DMS79 treated with DMSO at 0.1 percent for 48 hours (cell line): Measurements from ENCODE around the gene CLDN2.
"Not testable (repeated sequence)": the region's sequence is repeated elsewhere in the genome, so short reads cannot be mapped to it uniquely, and the experiment has no call there.

Source experiments
- DNase-seq: peaks from one replicate; lab custom pipeline; 2025; lab: John Stamatoyannopoulos, UW

The CLDN2 gene, protein sequence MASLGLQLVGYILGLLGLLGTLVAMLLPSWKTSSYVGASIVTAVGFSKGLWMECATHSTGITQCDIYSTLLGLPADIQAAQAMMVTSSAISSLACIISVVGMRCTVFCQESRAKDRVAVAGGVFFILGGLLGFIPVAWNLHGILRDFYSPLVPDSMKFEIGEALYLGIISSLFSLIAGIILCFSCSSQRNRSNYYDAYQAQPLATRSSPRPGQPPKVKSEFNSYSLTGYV

DNA sequence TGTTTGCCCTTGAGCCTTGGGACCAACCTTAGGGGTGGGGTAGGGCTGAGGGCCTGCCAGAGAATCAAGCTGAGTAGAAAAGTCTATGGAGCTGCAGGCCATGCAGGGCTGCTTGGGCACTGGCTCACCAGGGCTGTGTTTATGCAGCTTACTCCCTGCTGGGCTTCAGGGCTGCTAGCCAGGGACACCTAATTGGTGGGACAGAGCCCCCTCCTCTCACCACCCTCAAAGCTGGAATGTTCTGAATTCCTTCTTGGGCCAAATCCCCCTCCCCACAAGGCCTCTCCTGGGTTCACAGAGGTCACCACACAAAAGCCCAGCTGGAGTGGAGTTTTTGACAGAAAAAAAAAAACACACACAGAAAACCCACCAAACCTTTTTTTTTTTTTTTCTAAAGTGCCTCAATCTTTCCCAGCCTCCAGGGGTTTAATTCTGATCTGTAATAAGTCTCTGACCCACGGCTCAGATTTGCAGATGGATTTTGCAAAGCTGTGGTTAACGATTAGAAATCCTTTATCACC lies at the start of gene CLDN2:
Gene CLDN2, plus strand, starts transcription at position 471 of the 521 bp plus-strand sequence. CDS start 7,827 bp downstream, outside the sequence.
- DNase-seq, result no peak

DNA sequence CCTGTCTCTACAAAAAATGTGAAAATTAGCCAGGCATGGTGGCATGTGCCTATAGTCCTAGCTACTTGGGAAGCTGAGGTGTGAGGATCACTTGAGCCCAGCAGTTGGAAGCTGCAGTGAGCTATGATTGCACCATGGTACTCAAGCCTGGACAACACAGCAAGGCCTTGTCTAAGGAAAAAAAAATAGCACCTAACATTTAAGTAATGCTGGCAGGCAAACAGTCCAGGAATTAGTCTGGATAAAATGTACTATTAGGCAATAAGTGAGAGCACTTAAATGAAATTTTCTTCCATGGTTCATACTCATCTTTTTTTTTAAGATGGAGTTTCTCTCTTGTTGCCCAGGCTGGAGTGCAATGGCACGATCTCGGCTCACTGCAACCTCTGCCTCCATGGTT lies 47.4 kb upstream of the CLDN2 start:
- DNase-seq, result not testable (repeated sequence)

DNA sequence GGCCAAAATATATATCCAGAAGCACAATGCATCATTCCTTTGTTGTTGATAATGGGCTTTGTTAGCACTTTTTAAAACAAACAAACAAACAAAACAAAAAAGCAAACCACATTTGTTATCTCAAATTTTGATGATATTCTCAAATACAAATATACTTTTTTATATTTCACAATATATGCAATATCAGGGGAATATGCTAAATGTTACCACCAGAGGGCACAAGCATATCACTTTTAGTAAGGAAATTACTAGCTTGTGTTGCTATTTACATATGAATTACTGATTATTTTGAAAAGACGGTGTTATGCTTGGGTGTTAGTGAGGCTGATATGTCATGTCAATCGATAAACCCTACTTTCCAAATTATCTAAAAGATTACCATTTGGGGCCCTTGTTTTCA lies 46.1 kb upstream of the CLDN2 start:
- DNase-seq, result peak; percentile 6

DNA sequence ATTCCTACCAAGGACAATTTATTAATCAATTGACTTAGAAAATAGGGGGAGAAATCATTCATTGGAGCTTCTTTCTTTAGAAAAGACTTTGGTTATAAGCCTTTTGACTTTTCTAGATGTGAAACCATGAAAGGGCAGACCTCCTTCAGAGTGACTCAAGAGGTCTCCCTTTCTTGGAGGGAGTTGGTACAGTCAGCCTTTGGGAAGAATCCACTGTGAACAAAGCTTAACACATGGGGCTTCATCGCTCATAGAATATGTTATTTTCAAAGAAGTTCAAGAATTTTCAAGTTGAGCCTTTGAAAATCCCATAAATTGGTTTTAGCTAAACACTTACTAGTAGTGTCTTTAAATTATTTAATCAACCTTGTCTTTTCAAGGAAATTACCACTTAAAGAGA lies 45.1 kb upstream of the CLDN2 start:
- no peak for DNase-seq

DNA sequence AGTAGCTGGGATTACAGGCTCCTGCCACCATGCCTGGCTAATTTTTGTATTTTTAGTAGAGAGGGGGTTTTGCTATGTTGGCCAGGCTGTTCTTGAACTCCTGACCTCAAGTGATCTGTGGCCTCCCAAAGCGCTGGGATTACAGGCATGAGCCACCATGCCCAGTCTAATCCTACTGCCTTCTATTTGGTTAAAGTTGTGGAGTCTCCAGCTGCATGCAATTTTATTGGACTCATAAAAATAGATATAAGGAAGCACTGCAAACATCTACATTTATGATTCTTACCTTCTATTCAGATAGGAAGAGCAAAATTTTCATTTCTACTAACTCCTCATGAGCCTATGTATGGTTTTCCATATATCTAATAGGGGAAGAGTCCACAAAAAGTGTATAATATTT lies 30.7 kb upstream of the CLDN2 start:
- no peak for DNase-seq

DNA sequence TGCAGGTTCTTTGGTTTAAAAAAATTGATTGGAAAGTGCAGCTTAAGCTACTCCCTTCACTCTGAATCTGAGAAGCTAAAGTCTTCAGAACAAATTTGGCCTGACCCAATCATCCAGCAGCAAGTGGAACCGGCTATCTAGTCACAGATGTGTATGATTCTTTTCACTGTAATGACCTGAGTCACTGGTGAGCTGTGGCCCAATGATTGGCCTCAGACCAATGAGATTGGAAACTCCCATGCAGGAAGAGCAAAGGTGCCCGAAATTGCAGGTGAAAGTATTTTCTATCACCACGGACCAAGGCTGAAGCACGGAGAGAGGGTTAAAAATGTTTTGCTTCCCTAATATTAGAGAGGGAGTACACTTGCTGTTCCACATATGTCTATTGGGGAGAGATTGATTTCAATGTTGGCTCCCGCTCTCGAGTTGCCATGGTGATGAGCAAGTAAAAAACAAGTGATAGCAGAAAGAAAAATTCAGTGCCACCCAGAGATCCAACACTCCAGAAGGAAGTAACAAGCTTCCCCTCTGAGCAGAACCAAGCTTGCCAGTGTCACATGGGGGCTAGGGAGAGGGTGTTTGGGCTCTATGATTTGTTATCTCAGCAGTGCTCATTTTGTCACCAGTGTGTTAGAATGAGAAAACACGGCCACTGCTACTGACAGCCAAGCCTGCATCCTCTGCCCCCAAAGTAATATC lies 28.3 kb upstream of the CLDN2 start:
- no peak for DNase-seq

DNA sequence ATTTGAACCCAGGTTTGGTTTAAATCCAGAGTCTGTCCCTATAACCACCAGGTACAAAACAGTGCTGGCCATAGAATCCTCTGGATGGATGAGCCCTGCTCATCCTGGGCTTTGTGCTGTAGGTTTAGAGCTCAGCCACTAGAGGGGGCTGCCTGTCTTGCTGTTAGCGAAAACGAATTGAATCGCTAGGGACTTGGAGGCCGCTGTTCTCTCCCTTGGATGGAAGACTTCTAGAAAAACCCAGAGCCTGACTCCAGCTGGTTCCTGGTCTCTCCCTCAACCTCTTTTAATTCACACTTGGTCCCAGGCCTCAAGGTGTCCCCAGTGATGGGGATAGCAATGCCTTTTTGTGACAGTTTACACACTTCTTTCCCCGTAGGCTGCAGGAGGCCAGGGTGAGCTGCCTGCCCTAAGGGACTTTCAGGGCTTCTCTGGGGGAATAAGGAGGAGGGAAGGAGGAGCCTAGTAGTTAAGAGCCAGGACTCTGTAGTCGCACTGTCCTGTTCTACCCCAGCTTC lies 25.8 kb upstream of the CLDN2 start:
- peak; percentile 28 for DNase-seq

DNA sequence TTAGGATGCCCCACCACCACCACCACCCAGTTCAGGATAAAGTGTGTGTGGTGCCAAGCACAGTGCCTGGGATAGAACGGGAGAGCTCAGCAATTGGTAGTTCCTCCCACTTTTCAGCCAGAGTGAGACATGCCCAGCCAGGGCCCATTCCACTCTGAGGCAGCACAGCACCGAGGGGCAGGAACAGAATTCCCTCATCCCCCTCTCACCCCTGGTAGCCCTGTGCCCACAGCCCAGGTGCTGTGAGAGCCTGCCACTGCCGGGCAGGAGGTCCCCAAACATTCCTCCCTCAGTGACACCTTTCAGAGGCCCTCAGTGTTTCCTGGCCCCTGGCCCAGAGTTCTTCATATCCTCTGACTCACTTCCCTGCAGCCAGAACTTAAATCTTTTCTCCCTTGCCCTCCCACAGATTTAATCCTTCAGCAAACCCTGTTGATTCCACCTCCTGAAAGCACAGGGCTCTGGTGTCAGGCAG lies 25.2 kb upstream of the CLDN2 start:
- DNase-seq, result no peak

DNA sequence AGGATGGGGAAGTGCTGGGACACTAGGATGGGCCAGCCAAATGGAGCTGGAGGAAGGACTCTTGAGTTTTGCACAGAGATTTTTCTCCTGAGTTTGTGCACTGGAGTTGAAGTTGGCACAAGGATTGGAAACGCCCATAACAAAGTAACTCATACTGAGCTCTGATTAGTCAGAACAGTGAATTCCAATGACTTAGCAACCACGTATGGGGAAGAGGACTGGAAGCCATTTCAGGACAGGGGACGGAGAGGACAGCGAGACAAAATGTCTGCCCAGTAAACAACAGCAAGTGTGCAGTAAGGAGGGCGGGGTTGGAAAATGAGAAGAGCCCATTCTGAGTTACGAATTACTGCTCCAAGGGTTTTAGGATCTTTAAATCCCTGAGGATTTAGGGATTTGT lies 22.9 kb upstream of the CLDN2 start:
- DNase-seq, result no peak

DNA sequence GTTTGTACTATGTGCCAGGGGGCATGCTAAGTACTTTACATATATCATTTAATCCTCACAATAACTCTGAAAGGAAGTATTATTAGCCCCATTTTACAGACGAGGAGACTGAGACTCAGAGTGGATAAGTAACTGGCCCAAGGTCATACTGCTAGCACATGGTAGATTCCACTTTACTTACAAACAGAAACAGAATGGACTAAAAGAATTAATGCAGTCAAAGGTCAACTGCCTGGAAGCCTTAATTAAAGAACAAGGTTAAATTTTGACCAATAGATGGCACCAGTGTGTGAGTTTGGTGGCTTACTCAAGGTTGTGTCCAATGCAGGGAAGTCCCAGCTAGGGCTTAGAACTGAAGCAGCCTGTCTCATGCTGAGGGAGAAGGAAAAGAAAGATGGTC lies 21.7 kb upstream of the CLDN2 start:
- peak; percentile 30 for DNase-seq

DNA sequence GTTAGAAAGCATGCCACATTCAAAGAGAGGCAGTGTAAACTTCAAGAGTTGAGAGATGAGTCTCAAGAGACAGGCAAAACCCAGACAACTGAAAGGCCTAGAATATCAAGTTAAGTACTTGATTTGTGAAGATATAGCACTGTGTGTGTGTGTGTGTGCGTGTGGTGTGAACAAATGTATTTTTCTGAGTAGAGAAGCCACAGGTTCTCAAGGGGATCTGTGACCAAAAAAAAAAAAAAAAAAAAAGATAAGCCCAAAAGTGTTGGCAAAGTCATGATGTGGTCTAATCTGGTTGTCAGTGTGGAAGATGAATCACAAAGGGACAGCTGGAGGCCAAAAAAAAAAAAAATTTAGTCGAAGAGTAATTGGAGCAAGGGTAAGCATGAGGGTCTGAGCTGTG lies 20.9 kb upstream of the CLDN2 start:
- DNase-seq, result no peak

DNA sequence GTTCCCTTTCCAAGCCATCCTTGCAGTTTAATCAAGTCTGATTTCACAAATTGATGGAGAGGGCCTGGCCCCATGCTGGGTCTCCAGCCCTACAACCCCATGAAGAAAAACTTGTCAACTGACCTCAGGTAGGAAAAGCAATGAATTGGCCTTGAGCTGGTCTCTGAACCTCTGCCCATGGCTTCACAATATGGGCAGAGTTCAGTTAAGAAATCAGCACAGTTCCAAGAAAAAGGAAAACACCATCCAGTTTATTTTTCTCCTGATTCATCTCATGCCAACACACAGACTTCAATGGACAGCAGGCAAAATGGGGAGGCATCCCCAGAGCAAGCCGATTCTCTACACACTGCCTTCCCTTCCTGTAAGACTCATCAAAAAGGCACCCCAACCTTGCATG lies 20.4 kb upstream of the CLDN2 start:
- DNase-seq, result no peak

DNA sequence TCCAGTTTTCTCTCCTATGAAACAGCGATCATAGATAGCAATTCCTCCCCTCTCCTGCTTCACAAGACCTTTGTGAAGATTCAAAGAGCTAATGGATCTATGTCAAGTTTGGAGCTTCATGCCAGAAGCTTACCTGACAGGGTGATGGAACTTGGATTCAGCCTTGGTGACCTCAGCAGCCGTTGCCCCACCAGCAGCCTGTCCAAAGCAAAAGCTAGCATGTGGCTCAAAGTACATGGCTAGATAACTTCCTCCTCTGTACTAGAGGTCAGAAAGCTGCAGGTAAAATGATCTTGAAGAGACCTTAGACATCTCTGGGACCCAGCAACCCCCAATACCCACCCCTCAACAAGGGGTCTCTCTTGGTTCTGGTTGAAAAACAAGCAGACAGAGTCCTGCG lies 18.9 kb upstream of the CLDN2 start:
- DNase-seq, result no peak

DNA sequence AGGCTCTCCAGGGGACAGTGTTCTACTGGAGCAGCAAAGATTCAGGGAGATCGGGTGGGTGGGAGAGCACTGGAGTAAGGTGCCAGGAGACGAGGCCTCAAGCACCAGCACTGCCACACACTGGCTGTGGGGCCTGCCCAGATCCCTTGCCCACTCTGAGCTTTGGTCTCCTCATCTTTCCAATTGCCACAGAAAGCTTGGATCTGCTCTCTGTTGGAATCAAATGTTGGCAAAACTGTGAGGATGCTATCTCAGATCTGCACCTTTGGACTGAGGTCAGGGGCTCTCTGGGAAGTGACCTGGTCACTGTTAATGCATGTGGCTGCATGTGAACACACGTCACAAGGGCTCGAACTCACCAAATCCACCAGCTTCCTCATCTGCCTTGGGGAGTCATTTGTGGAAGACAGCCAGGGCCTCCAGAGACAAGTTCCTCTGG lies 18.4 kb upstream of the CLDN2 start:
- no peak for DNase-seq

DNA sequence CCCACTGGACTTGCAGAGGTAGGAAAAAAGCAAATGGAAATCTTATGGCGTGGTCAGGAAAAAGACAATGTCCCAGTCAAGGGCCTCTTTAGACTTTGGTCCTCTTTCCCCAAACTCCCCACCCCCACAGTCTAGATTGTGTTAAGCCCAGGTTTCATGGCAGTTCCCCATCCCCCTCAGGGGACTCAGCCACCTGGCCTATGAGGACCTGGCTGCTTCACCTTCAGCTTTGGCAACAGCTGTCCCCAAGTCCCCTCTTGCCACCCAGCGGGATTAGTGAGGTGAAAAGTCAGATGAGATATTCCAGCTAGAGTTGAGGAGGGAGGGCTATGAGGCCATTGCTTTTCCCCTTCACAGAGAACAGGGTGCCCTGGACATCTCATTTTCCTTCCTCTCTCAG lies 17.5 kb upstream of the CLDN2 start:
- DNase-seq, result no peak

DNA sequence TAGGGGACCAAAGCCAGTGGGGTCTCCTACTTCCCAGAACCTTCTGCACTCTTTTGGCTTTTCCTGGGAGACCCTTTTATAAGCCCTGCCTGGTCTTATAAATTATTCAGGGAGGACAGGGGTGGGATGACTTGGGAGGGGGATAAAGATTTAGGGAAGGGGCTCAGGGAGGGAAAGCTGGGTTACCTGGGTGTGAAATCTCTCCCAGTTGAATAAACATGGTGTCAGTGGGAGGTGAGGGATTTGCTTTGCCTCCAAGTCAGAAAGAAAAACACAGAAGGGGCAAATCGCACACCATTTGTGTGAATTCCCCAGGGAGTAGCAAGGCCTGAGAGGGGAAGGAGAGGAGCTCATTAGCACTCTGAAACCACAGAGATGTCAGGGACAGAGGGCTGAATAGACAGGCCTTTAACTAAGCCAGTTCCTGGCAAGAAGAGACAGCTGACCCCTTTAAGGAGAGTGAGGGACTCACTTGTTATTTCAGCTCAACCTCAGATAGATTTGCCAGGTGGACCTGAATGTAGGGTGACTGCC lies 16.8 kb upstream of the CLDN2 start, which contains the start of gene RIPPLY1:
Gene RIPPLY1, minus strand, starts transcription at position 51 of the 534 bp plus-strand sequence. CDS start 54 bp downstream, outside the sequence.
- DNase-seq, result no peak

DNA sequence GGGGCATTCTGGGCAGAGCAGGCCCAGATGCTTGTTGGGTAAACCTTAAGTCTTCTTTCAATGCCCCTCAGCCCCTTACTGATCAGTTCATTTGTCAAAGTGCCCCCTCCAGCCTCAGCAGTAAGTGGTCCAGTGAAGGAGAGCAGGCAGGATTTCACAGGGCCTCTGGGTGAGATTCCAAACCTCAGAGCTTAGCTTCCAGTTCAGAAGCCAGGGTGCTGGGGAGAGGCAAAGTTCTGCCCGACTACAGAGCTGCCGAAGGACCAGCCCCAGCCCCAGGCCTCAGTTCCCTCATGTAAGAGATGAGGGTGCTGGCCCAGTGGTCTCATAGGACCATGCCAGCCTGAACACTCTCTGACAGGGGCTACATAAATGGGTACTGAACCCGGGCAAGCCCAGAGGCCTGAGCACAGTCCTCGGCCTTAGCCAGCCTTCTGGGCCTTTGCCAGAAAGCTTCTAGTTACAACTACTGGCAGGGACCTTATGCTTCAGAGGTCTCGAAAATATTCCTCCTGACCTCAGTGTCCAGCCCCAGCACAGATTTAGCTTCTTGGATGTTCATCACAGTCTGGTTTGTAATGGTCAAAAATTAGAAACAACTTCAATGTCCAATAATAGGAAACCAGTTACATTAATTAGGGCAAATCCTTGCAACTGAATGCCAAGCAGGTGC lies 16.2 kb upstream of the CLDN2 start:
- no peak for DNase-seq

DNA sequence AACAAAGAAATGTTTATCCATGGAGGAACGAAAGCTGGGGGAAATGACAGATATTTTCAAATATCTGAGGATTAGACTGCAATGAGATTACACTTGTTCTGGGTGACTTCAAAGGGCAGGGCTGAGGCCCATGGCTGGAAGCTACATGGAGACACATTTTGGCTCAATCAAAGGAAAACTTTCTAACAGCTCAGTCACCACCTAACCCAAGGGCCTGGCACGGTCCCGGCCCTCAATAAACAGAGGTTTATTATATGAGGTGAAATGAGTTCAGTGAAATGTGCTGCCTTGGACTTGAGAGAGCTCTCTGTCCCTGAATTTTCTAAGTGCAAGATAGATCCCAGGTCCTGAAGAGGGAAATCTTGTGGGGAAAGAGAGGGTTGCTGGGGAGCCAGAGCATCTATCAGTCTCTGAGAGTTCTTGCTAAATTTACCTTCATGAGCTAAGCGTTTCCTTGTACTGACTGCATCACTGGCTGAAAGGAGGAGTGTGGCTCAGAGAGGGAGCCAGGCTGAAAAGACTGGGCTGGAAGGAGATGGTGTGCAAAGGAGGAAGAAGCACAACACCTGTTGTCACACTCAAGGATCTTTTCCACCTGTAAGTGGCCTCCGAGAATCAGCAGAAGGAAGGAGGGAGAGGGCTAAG lies 15.0 kb upstream of the CLDN2 start:
- DNase-seq, result no peak

DNA sequence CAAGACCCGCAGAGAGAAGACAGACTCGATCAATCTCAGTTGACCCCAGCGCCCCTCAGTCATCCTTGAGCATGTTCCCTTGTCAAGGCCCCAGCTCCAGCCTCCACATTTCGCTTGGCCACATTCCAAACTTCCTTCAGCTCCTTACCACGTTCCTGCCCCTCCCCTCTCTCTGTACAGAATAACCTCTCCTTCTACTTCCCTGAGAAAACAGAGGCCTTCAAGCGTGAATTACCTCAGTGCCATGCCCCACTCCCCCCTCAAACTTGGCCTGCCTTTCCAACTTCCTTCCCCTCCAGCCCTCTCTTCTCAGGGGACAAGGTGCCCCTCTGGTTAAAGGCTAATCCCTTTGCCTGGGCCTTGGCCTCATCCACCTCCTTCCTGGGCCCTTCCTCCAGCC lies 13.8 kb upstream of the CLDN2 start:
- DNase-seq, result peak; percentile 9

DNA sequence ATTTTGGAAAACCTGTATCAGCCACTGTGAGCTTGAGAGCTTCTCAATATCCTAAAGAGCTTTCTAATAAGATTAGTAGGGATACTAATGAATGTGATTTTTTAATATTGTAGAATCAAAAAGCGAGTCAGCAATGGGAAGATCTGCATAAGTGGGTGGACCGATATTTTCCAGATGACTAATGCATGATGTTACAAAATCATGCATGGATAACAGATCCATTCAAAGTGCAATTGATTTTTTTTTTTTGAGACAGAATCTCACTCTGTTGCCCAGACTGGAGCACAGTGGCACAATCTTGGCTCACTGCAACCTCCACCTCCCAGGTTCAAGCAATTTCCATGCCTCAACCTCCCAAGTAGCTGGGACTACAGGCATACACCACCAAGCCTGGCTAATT lies 7.3 kb upstream of the CLDN2 start:
- DNase-seq, result no peak

DNA sequence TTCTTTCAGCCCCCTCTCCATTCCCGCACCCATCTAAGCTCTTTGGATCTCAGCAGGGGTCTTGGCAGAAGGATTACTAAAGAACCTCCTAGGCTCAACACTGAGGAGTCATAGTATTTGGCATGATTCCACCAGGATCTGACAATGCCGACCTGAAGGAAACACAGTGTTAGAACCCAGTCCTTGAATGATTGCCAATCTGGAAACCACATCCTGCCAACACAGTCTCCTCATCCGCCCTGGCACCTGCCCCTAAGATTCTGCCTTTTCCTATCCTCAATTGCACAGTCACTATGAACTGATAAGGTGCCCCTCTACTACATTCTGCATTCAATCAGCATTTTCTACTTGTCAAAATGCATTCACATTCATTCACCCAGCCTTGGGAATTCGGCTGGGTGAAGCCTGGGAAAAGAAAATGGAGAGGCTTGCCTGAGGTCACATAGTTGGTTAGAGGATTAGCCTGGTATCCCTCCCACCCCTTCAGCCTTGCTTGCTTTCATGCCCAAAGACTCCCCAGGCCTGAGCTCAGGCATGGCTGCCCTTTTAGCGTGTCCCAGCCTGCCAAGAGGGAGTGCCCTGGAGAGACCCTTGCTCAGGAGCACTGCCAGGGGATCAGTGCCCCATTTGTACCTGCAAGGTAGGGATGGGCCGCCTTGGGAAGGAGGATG lies 2.2 kb upstream of the CLDN2 start:
- peak; percentile 60 for DNase-seq
